ENCODE results near the gene USE1. TPM values are rescaled to one million over a fixed set of nuclear protein-coding genes. Genes with fewer than 3 reads are reported as not detected.

USE1 gene
- total RNA-seq, 2 donors from 2014 or later: 11.5 to 13.7 TPM

DNA sequence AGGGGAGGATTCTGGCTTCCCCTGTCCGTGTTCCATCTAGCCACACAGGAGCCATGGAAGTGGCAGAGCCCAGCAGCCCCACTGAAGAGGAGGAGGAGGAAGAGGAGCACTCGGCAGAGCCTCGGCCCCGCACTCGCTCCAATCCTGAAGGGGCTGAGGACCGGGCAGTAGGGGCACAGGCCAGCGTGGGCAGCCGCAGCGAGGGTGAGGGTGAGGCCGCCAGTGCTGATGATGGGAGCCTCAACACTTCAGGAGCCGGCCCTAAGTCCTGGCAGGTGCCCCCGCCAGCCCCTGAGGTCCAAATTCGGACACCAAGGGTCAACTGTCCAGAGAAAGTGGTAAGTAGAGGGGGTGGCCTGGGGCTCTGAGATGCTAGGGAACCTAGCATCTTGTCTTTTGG, 53.6 kb downstream of the USE1 start:
- Histone ChIP-seq H3K9me3 (no peaks in the 10 kb centered on the region), H3K4me1 (ENCODE audit: control insufficient read depth in 1 of 2, low read depth in 2 of 2) (peaks cover 6 to 8% of the 10 kb centered on the region in 2 donors), H3K27ac (no peak overlapping the region), H3K27me3 (replicated peaks; ENCODE audit: insufficient read depth) (no peaks in the 10 kb centered on the region), H3K4me3 (no peak overlapping the region), H3K36me3 (peaks cover 37% of the 10 kb centered on the region)
- no peak for ATAC-seq (ENCODE audit: insufficient number of reproducible peaks, low FRiP score, low read depth)
- TF ChIP-seq, protein P1, sequence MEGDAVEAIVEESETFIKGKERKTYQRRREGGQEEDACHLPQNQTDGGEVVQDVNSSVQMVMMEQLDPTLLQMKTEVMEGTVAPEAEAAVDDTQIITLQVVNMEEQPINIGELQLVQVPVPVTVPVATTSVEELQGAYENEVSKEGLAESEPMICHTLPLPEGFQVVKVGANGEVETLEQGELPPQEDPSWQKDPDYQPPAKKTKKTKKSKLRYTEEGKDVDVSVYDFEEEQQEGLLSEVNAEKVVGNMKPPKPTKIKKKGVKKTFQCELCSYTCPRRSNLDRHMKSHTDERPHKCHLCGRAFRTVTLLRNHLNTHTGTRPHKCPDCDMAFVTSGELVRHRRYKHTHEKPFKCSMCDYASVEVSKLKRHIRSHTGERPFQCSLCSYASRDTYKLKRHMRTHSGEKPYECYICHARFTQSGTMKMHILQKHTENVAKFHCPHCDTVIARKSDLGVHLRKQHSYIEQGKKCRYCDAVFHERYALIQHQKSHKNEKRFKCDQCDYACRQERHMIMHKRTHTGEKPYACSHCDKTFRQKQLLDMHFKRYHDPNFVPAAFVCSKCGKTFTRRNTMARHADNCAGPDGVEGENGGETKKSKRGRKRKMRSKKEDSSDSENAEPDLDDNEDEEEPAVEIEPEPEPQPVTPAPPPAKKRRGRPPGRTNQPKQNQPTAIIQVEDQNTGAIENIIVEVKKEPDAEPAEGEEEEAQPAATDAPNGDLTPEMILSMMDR (IDR thresholded peaks at IDR 0.05): no peak
- DNase-seq (ENCODE audit: low spot score): no peak

Other genes with a start within 250 kb of the USE1 start
- gene CPAMD8, start 188.5 kb upstream of the USE1 start, total RNA-seq: 10 to 100 TPM; 27.3 to 36.4 TPM
- gene HAUS8, start 139.9 kb upstream of the USE1 start, total RNA-seq: 10 to 100 TPM in 1 of 2 donors, 1 to 10 TPM in 1; 2.2 to 11.3 TPM
- 100 to 1,000 TPM; 229 to 257 TPM for gene MYO9B, start 139.6 kb upstream of the USE1 start, total RNA-seq
- 10 to 100 TPM; 12.4 to 13.3 TPM for gene OCEL1, start 10.9 kb downstream of the USE1 start, total RNA-seq
- 10 to 100 TPM; 42.0 to 68.1 TPM for gene NR2F6, start 30.6 kb downstream of the USE1 start, total RNA-seq
- gene USHBP1, start 49.4 kb downstream of the USE1 start, total RNA-seq: 1 to 10 TPM; 3.5 to 4.0 TPM
- 10 to 100 TPM; 55.2 to 87.2 TPM for gene BABAM1, start 52.1 kb downstream of the USE1 start, total RNA-seq
- 1 to 10 TPM in 1 of 2 donors, not detected in 1; 1.2 TPM for gene ANKLE1, start 66.5 kb downstream of the USE1 start, total RNA-seq
- gene ABHD8, start 88.1 kb downstream of the USE1 start, total RNA-seq: 10 to 100 TPM in 1 of 2 donors, 1 to 10 TPM in 1; 9.8 to 24.0 TPM
- gene MRPL34, start 90.5 kb downstream of the USE1 start, total RNA-seq: 100 to 1,000 TPM; 132 to 140 TPM
- gene DDA1, start 94.2 kb downstream of the USE1 start, total RNA-seq: 10 to 100 TPM in 1 of 2 donors, 1 to 10 TPM in 1; 8.9 to 13.5 TPM
- gene ANO8, start 119.5 kb downstream of the USE1 start, total RNA-seq: 10 to 100 TPM in 1 of 2 donors, 1 to 10 TPM in 1; 9.5 to 13.4 TPM
- gene GTPBP3, start 122.2 kb downstream of the USE1 start, total RNA-seq: 10 to 100 TPM; 20.7 to 72.5 TPM
- 100 to 1,000 TPM; 120 to 126 TPM for gene PLVAP, start 162.0 kb downstream of the USE1 start, total RNA-seq
- gene CCDC194, start 178.8 kb downstream of the USE1 start, total RNA-seq: not detected
- gene BST2, start 190.3 kb downstream of the USE1 start, total RNA-seq: 100 to 1,000 TPM; 113 to 144 TPM
- 100 to 1,000 TPM in 1 of 2 donors, 10 to 100 TPM in 1; 25.3 to 103 TPM for gene MVB12A, start 204.7 kb downstream of the USE1 start, total RNA-seq
- not detected for gene TMEM221, start 233.3 kb downstream of the USE1 start, total RNA-seq
- gene NXNL1, start 245.6 kb downstream of the USE1 start, total RNA-seq: not detected